ENCODE data around the gene WDR59. TPM values are rescaled to one million over a fixed set of nuclear protein-coding genes. Genes with fewer than 3 reads are reported as not detected.

Gene WDR59
- polyA plus RNA-seq, 1 experiment = 48.1 TPM

- POLR2A ChIA-PET = no interaction called here
- TF ChIP-seq, protein P1, sequence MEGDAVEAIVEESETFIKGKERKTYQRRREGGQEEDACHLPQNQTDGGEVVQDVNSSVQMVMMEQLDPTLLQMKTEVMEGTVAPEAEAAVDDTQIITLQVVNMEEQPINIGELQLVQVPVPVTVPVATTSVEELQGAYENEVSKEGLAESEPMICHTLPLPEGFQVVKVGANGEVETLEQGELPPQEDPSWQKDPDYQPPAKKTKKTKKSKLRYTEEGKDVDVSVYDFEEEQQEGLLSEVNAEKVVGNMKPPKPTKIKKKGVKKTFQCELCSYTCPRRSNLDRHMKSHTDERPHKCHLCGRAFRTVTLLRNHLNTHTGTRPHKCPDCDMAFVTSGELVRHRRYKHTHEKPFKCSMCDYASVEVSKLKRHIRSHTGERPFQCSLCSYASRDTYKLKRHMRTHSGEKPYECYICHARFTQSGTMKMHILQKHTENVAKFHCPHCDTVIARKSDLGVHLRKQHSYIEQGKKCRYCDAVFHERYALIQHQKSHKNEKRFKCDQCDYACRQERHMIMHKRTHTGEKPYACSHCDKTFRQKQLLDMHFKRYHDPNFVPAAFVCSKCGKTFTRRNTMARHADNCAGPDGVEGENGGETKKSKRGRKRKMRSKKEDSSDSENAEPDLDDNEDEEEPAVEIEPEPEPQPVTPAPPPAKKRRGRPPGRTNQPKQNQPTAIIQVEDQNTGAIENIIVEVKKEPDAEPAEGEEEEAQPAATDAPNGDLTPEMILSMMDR (IDR thresholded peaks at IDR 0.05; ENCODE audit: low read depth, low read length) = no peak
- Histone ChIP-seq H3K4me3 (ENCODE audit: low read depth, low read length) (no peak overlapping the region), H3K27ac (ENCODE audit: low read depth, low read length) (no peak overlapping the region), H3K27me3 (ENCODE audit: control insufficient read depth, insufficient read depth, low read length) (no peaks in the 10 kb centered on the region), H3K9me3 (ENCODE audit: control insufficient read depth, insufficient read depth, low read length) (no peaks in the 10 kb centered on the region)
- CTCF ChIA-PET = interaction anchor here (0.7 to 1.1 kb wide), 2 partner anchors 131 to 142 kb away, joined by 3 read pairs; partner anchors contain the start of gene ZNRF1
- no peak for DNase-seq (ENCODE audit: low read depth, low spot score)
These were observed 117.6 kb downstream of the WDR59 start for GRCh38 chr16:74867281-74867849.

DNA sequence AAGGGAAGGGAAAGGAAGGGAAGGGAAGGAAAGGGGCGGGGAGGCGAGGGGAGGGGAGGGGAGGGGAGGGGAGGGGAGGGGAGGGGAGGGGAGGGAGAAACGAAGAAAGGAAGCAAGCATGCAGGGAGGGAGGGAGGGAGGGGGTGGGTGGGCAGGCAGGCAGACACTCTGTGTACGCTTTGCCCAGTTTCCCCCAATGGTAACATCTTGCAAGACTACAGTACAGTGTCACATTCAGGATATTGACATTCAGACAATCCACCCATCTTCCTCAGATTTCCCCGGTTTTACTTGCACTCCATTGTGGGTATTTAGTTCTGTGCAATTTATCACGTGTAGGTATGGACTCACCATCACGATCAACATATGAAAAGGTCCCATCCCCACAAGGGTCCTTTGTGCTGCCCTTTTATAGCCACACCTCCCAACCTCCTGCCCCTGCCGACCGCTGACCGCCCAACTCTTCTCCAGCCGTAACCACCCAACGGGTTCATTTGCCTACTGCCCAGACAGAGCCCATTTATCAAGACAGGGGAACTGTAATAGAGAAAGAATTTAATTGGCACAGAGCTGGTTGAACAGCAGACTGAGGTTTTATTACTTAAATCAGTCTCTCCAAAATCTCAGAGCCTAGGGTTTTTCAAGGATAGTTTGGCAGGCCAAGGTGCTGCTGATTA lies 118.9 kb downstream of the WDR59 start:
- TF ChIP-seq, protein P1 (IDR thresholded peaks at IDR 0.05; ENCODE audit: low read depth, low read length) = no peak
- ChIA-PET POLR2A (no interaction called here), CTCF (no interaction called here)
- Histone ChIP-seq H3K27ac (ENCODE audit: low read depth, low read length) (no peak overlapping the region), H3K4me3 (ENCODE audit: low read depth, low read length) (no peak overlapping the region), H3K9me3 (ENCODE audit: control insufficient read depth, insufficient read depth, low read length) (no peaks in the 10 kb centered on the region), H3K27me3 (ENCODE audit: control insufficient read depth, insufficient read depth, low read length) (no peaks in the 10 kb centered on the region)
- DNase-seq (ENCODE audit: low read depth, low spot score) = no peak

- Histone ChIP-seq H3K4me3 (ENCODE audit: low read depth, low read length) (no peak overlapping the region), H3K9me3 (ENCODE audit: control insufficient read depth, insufficient read depth, low read length) (no peaks in the 10 kb centered on the region), H3K27ac (ENCODE audit: low read depth, low read length) (no peak overlapping the region), H3K27me3 (ENCODE audit: control insufficient read depth, insufficient read depth, low read length) (peaks cover 2% of the 10 kb centered on the region)
- ChIA-PET POLR2A (no interaction called here), CTCF (interaction anchor here (0.5 to 4.9 kb wide), 78 partner anchors 9 to 1046 kb away, joined by 3 to 208 read pairs (median 5); partner anchors contain the start of genes MLKL and RFWD3)
- DNase-seq (ENCODE audit: low read depth, low spot score) = no peak
- TF ChIP-seq, protein P1 (IDR thresholded peaks at IDR 0.05; ENCODE audit: low read depth, low read length) = peak; percentile 80
These were observed 122.1 kb downstream of the WDR59 start for GRCh38 chr16:74862743-74863244.

- no peak for DNase-seq (ENCODE audit: low read depth, low spot score)
- ChIA-PET CTCF (interaction anchor here (3.8 kb wide), 1 partner anchor 10 kb away, joined by 38 read pairs; no protein-coding TSS in a partner anchor), POLR2A (no interaction called here)
- TF ChIP-seq, protein P1 (IDR thresholded peaks at IDR 0.05; ENCODE audit: low read depth, low read length) = no peak
- H3K9me3 ChIP-seq (ENCODE audit: control insufficient read depth, insufficient read depth, low read length) = no peaks in the 10 kb centered on the region
- no peak overlapping the region for H3K4me3 ChIP-seq (ENCODE audit: low read depth, low read length)
- peaks cover 5% of the 10 kb centered on the region for H3K27me3 ChIP-seq (ENCODE audit: control insufficient read depth, insufficient read depth, low read length)
- no peak overlapping the region for H3K27ac ChIP-seq (ENCODE audit: low read depth, low read length)
These were observed 132.4 kb downstream of the WDR59 start for GRCh38 chr16:74852500-74852875.

DNA sequence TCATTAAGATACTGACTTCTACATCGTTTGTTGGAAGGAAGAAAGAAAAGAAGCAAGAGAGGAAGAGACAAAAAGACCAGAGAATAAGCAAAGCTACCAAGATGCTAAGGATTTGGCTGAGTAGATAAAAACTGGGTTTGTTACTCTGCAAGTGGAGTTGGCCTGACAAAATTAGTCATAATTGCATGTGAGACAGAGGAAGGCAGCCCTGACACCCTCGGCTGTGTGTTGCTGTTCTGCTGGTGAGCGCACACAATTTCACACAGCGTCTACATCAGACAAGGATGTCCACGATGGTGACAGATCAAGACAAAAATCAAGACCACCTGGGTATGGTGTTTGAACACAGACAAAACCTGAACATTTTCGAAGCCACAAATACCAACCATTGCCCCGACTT lies 134.9 kb downstream of the WDR59 start:
- Histone ChIP-seq H3K27me3 (ENCODE audit: control insufficient read depth, insufficient read depth, low read length) (peaks cover 7% of the 10 kb centered on the region), H3K4me3 (ENCODE audit: low read depth, low read length) (no peak overlapping the region), H3K27ac (ENCODE audit: low read depth, low read length) (no peak overlapping the region), H3K9me3 (ENCODE audit: control insufficient read depth, insufficient read depth, low read length) (no peaks in the 10 kb centered on the region)
- DNase-seq (ENCODE audit: low read depth, low spot score) = no peak
- TF ChIP-seq, protein P1 (IDR thresholded peaks at IDR 0.05; ENCODE audit: low read depth, low read length) = no peak
- ChIA-PET POLR2A (no interaction called here), CTCF (interaction anchor here (0.6 to 3.8 kb wide), 2 partner anchors 12 to 33 kb away, joined by 9 to 38 read pairs; no protein-coding TSS in a partner anchor)
